ENCODE measurements around the gene PRELP. TPM values are rescaled to one million over a fixed set of nuclear protein-coding genes. Genes with fewer than 3 reads are reported as not detected.

PRELP gene
- total RNA-seq, 2 experiments from 2014 or later: not detected

- CTCF ChIA-PET: interaction anchor here (1.0 kb wide), 1 partner anchor 10 kb away, joined by 5 read pairs; no protein-coding TSS in a partner anchor
- POLR2A ChIA-PET: no interaction called here
Observed at GRCh38 chr1:203497269-203497777, 21.7 kb downstream of the PRELP start.

GRCh38 chr1:203499643-203500278 lies 24.2 kb downstream of the PRELP start:
- POLR2A ChIA-PET: interaction anchor here (0.6 kb wide), 1 partner anchor 203 kb away, joined by 6 read pairs; no protein-coding TSS in a partner anchor
- CTCF ChIA-PET: interaction anchor here (0.8 to 1.9 kb wide), 6 partner anchors 10 to 233 kb away, joined by 3 to 8 read pairs (median 4); no protein-coding TSS in a partner anchor

- POLR2A ChIA-PET: no interaction called here
- CTCF ChIA-PET: interaction anchor here (1.9 kb wide), 1 partner anchor 11 kb away, joined by 4 read pairs; no protein-coding TSS in a partner anchor
Observed at GRCh38 chr1:203500279-203500678, 24.7 kb downstream of the PRELP start.

GRCh38 chr1:203503836-203504235 lies 28.2 kb downstream of the PRELP start:
- POLR2A ChIA-PET: no interaction called here
- CTCF ChIA-PET: interaction anchor here (0.7 to 5.3 kb wide), 13 partner anchors 10 to 236 kb away, joined by 3 to 37 read pairs (median 3); no protein-coding TSS in a partner anchor

GRCh38 chr1:203504400-203505250 lies 29.0 kb downstream of the PRELP start:
- ChIA-PET POLR2A (no interaction called here), CTCF (interaction anchor here (0.6 to 5.3 kb wide), 16 partner anchors 9 to 581 kb away, joined by 3 to 37 read pairs (median 3); no protein-coding TSS in a partner anchor)

DNA sequence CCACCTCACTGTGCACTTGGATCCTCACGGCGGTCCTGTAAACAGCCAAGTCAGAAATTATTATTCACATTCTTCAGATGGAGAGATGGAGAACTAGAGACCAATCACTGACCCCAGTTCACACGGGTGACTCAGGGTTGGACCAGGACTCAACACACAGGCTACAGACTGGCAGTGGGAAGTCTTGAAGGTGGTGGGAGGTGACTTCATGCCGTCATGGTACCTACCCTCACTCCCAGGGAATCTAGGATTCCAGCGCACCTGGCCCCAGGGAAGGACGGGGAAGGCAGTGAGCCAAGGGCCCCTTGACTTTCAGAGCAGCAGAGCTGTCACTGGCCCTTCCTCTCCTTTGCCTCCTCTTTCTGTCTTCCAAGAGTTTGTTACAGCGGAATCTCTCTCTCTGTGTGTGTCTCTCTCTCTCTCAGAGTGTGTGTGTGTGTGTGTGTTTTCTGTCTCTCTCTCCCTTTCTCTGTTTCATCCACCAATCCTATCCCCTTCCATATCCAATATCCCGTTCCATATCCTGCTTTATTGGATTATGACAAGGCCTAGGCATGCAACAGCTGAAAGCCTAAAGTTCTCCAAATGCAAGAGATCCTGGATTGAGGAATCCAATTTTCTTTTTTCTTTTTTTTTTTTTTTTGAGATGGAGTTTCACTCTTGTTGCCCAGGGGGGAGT lies 30.1 kb downstream of the PRELP start:
- ChIA-PET POLR2A (no interaction called here), CTCF (interaction anchor here (0.7 to 5.3 kb wide), 6 partner anchors 8 to 217 kb away, joined by 3 to 37 read pairs (median 3); no protein-coding TSS in a partner anchor)

DNA sequence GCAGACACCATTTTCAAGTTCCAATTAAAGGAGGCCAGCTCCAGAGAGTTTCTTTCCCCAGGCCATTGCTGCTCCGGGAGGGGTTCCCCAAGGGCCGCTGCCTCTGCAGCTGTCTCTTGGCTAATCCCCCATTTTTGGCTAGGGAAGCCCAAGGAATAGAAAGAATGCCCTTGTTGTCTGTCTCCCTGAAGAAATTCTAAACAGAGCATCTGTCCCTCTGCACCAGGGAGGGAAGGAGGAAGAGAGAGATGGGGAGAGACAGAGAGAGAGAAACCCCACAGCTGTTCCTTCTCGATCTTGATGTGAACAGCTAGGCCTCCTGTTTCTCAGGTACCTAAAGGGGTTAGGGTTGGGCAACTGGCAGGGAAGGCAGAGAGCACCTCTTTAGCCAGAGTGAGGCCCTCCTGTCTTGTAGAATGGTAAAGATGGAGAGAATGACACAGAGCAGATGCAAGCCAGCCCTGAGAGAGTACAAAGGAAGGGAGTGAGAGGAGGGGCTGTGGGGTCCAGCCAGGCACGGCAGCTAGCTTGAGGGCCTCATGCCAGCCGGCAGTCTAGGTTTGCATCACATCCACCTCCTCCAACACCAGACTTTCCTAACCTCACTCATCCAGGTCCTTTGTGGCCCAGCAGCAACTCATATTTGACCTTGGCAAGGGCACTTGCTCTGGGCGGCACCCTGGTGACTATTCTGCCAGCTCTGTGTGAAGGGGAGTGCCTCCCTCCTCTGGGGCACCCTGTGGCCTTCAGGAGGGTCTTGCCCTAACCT lies 31.4 kb downstream of the PRELP start:
- ChIA-PET CTCF (interaction anchor here (1.0 to 5.3 kb wide), 3 partner anchors 178 to 236 kb away, joined by 3 to 37 read pairs (median 3); no protein-coding TSS in a partner anchor), POLR2A (no interaction called here)

- POLR2A ChIA-PET: interaction anchor here (0.6 to 0.7 kb wide), 2 partner anchors 165 to 170 kb away, joined by 4 to 5 read pairs; no protein-coding TSS in a partner anchor
- CTCF ChIA-PET: interaction anchor here (0.5 to 5.3 kb wide), 3 partner anchors 81 to 237 kb away, joined by 3 to 37 read pairs (median 3); no protein-coding TSS in a partner anchor
Observed at GRCh38 chr1:203507759-203508158, 32.2 kb downstream of the PRELP start.

- CTCF ChIA-PET: interaction anchor here (0.5 kb wide), 1 partner anchor 80 kb away, joined by 3 read pairs; no protein-coding TSS in a partner anchor
- POLR2A ChIA-PET: interaction anchor here (0.6 to 0.7 kb wide), 2 partner anchors 164 to 170 kb away, joined by 4 to 5 read pairs; no protein-coding TSS in a partner anchor
Observed at GRCh38 chr1:203508463-203509073, 33.0 kb downstream of the PRELP start.

GRCh38 chr1:203509135-203509534 lies 33.5 kb downstream of the PRELP start:
- POLR2A ChIA-PET: no interaction called here
- CTCF ChIA-PET: no interaction called here

DNA sequence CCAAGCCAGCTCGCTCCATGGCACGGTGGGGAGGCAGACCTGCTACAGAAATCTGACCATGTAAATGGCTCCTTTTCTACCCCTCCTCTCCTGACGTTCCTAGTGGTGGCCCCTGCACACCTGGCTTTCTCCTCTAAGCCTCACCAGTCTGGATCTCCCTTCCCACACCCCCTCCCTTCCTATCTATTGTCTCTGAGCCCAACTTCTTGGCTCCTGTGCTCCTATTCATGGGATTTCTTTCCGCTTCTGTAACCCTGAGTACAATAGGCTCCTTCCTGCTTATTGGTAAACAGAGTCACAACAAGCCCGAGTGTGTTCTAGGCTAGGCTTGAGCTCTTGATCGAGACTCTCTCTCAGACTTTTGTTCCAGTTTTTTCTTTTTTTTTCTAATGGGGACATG lies 35.9 kb downstream of the PRELP start:
- CTCF ChIA-PET: no interaction called here
- POLR2A ChIA-PET: no interaction called here

DNA sequence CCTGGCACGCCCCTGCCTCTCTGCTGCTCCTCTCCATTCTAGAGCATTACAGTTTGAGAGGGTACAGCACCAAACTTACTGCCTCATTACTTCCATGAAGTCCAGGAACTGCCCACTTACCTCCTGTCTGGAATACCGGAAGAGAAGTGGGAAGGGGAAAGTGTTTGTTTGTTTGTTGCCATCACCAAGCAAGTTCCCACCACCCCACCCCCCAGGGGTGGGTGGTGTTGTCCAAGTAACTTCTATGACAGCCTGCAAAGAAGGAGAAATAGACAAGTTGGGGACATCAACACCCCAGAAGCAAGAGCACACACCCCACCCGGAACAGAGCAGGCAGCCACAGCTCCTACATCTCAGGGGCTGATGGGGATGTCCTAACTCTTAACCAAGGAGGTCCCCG lies 36.3 kb downstream of the PRELP start:
- CTCF ChIA-PET: no interaction called here
- POLR2A ChIA-PET: no interaction called here

DNA sequence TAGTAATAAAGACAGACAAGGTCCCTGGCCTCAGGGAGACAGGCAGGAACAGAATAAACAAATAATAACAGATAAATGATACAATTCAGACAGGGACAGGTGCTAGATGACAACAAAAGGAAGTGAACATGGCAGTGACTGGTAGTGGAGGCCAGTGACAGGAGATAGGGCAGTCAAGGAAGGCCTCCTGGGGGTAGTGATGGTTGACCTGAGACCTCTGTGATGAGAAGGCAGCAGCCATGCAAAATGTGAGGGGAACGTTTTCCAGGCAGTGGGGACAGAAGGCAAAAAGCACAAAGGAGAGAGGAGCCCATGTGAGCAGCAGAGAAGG lies 36.9 kb downstream of the PRELP start:
- CTCF ChIA-PET: no interaction called here
- POLR2A ChIA-PET: no interaction called here

DNA sequence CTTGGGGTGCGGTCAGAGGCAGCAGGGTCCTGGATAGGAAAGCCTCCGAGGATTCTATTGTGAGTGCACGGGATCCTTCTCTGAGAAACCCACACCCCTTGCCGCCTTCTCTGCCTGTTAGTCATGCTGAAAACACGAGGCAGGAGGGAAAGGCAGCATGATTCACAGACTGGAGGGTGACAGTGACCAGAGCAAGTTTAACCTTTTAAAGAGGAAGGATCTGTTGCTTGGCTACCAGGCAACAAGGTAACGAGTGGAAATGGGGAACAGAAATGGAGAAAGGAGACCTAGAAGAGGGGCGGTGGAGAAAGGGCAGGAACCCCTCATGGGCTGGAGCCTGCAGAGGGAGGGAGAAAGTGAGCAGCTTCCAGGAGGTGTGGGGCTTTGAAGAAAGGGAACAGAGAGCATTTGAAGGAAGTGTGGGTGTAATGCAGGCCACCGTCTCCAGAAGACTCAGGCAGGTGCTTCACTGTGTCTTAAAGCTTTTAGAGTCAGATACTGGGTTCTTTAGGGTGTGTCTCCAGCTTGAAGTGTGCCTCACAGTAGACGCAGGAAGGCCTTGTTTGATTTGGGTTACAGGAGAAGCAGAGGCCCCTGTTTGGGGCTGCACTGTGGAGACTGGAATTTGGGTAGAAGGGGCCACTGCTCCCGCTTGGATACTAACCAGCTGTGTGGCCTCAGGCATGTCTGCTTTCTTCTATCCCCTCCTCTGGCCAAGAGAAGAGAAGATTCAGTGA lies 37.4 kb downstream of the PRELP start:
- ChIA-PET POLR2A (interaction anchor here (0.8 kb wide), 1 partner anchor 136 kb away, joined by 3 read pairs; no protein-coding TSS in a partner anchor), CTCF (interaction anchor here (1.4 kb wide), 1 partner anchor 9 kb away, joined by 5 read pairs; no protein-coding TSS in a partner anchor)

DNA sequence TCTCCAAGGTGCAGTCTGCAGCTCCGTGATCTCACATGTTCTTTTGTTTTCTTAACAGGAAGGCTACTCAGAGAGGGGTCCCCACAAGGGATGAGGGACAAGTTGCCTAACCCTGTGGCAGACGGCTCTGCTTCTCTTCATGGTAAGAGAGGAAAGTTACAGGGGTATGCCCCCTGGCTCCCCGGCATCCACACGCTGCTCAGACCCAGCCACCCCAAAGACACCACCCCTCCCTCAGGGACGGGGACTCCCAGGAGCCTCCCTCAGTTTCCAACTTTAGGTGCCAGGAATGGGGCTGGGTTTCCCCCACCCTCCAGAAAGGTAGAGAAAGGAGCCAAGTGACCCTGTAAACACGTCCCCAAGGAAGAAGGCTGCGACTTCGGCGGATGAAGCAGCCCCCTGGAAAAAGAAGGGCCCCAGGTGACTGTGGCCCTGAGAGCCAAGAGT lies 38.0 kb downstream of the PRELP start:
- POLR2A ChIA-PET: interaction anchor here (0.8 kb wide), 1 partner anchor 136 kb away, joined by 3 read pairs; no protein-coding TSS in a partner anchor
- CTCF ChIA-PET: interaction anchor here (1.4 kb wide), 1 partner anchor 9 kb away, joined by 5 read pairs; no protein-coding TSS in a partner anchor

DNA sequence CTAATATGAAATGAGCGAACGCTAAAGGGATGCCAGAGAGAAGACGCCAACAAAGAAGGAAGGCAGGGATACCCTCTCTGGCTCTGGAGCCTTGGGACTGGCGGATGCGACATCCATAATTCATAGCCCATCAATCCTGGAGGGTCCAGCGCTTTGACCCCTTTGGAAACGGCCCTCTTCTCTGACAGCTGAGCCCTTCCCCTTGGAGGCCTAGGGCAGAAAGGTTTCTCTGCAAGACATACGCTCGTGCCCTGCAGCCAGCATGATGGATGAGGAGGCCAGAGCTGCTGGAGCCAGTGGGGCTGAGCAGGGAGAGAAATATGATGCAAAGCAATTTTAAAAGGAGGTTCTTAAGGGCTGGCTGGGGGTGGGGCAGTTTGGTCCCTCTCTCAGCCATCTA lies 40.6 kb downstream of the PRELP start:
- POLR2A ChIA-PET: no interaction called here
- CTCF ChIA-PET: no interaction called here

- POLR2A ChIA-PET: no interaction called here
- CTCF ChIA-PET: no interaction called here
Observed at GRCh38 chr1:203516906-203517305, 41.3 kb downstream of the PRELP start.

Data from activated CD8-positive, alpha-beta memory T cell treated with anti-CD3 and anti-CD28 coated beads for 36 hours (primary cell).